Gastrocnemius medialis (tissue), 4 donors: ENCODE results near the gene PAGE1. TPM values are rescaled to one million over a fixed set of nuclear protein-coding genes. Genes with fewer than 3 reads are reported as not detected.
A peak's percentile ranks its signal among the peaks of the same experiment; 100 is the strongest.

Source experiments
- ATAC-seq, 2 donors: fragments of 150-250 bp; one replicate each; pipeline ENCODE4 v1.9.1; 2016
- DNase-seq, 2 donors: peaks; one replicate each; pipeline ENCODE4 v3.0.0-alpha.2; 2019
- H3K27ac ChIP-seq, 4 donors: fragments of 200-600 bp; sonication (generic); 1 replicate in 1 of 4; 2 replicates in 3 of 4; pipeline ENCODE4 v1.5.1; 2016 to 2018; ENCODE audit warnings: mild to moderate bottlenecking in 2 of 4, moderate library complexity in 1 of 4
- H3K27me3 ChIP-seq, 3 donors: fragments of 200-600 bp; sonication (generic) in 2 of 3; 1 replicate in 1 of 3; 2 replicates in 2 of 3; pipeline versions ENCODE4 v1.5.1 to v1.6.0; 2016 to 2019; ENCODE audit warnings: mild to moderate bottlenecking in 1 of 3, moderate library complexity in 1 of 3
- H3K36me3 ChIP-seq, 2 donors: fragments of 200-600 bp; sonication (generic) in 1 of 2; one replicate each; pipeline ENCODE4 v1.5.1; 2017 to 2018
- H3K4me1 ChIP-seq, 2 donors: fragments of 200-600 bp; sonication (generic) in 1 of 2; one replicate each; pipeline ENCODE4 v1.5.1; 2016 to 2017; ENCODE audit warnings: mild to moderate bottlenecking in 2 of 2
- H3K4me3 ChIP-seq, 4 donors: fragments of 200-600 bp; sonication (generic) in 3 of 4; 1 replicate in 1 of 4; 2 replicates in 3 of 4; pipeline ENCODE4 v1.5.1; 2016 to 2019; ENCODE audit warnings: mild to moderate bottlenecking in 2 of 4
- H3K9me3 ChIP-seq, 3 donors: fragments of 200-600 bp; sonication (generic) in 2 of 3; 1 replicate in 1 of 3; 2 replicates in 2 of 3; pipeline ENCODE4 v1.5.1; 2016 to 2019
- CTCF ChIP-seq, 5 experiments: fragments of 450-650 bp in 3 of 5; fragments of 200-600 bp in 2 of 5; sonication (generic) in 2 of 5; IDR thresholded peaks in 4 of 5; conservative IDR thresholded peaks in 1 of 5; 1 replicate in 4 of 5; 2 replicates in 1 of 5; pipeline ENCODE4 v1.5.1; 2016 to 2019; ENCODE audit warnings: antibody characterized with exemption in 5 of 5, mild to moderate bottlenecking in 3 of 5, moderate library complexity in 3 of 5
- POLR2A ChIP-seq, 2 donors: fragments of 450-650 bp; IDR thresholded peaks; one replicate each; pipeline ENCODE4 v1.6.1; 2017; ENCODE audit warnings: antibody characterized with exemption in 2 of 2, mild to moderate bottlenecking in 2 of 2, moderate library complexity in 2 of 2
- in situ Hi-C, 4 donors: fragments of 200-750 bp; cut with MboI; loops; one replicate each; pipeline versions ENCODE4 v1.15.0 to v1.8.0; 2017; ENCODE audit warnings: low sequenced_read_pairs in 4 of 4
- intact Hi-C: fragments of 100-400 bp; cut with DNase I; formaldehyde crosslinking; loops from one replicate; pipeline ENCODE4 v1.15.1; 2023; ENCODE audit warnings: low total_unique reads
- total RNA-seq, 4 donors: library from RNA; depleted of rRNA; stranded (reverse); fragments of >200 nt; gene quantifications; one replicate each; pipeline versions ENCODE4 v1.1.0 to v1.2.3, GENCODE V29; 2016

Gene PAGE1
- total RNA-seq, 4 donors from 2014 or later: not detected

GRCh38 chrX:49704691-49705404, 9.1 kb upstream of the PAGE1 start:
- intact Hi-C loops: no loop called here
- no peaks in the 10 kb centered on the region for H3K4me1 ChIP-seq
- no peaks in the 10 kb centered on the region for H3K9me3 ChIP-seq
- DNase-seq: no peak
- H3K27me3 ChIP-seq: peaks cover 0 to 3% (median 0%) of the 10 kb centered on the region in 3 donors
- ATAC-seq: peak; percentile 80 to 90
- in situ Hi-C loops: no loop called here
- no peak overlapping the region for H3K27ac ChIP-seq
- TF ChIP-seq CTCF (IDR thresholded peaks at IDR 0.05 in 4 of 5, conservative IDR thresholded peaks at IDR 0.05 in 1 of 5): no peak
- TF ChIP-seq POLR2A (IDR thresholded peaks at IDR 0.05): no peak
- H3K36me3 ChIP-seq: no peaks in the 10 kb centered on the region
- H3K4me3 ChIP-seq: no peak overlapping the region

GRCh38 chrX:49701933-49702332, 6.1 kb upstream of the PAGE1 start:
- in situ Hi-C loops (no loop called here), intact Hi-C loops (no loop called here)
- no peaks in the 10 kb centered on the region for H3K4me1 ChIP-seq
- ATAC-seq (no peak), DNase-seq (no peak)
- TF ChIP-seq POLR2A (IDR thresholded peaks at IDR 0.05) (no peak), CTCF (IDR thresholded peaks at IDR 0.05 in 4 of 5, conservative IDR thresholded peaks at IDR 0.05 in 1 of 5) (no peak)
- H3K27me3 ChIP-seq: no peaks in the 10 kb centered on the region
- H3K27ac ChIP-seq: no peak overlapping the region
- H3K4me3 ChIP-seq: no peak overlapping the region
- H3K36me3 ChIP-seq: no peaks in the 10 kb centered on the region
- H3K9me3 ChIP-seq: no peaks in the 10 kb centered on the region

- H3K27me3 ChIP-seq: no peaks in the 10 kb centered on the region
- no peaks in the 10 kb centered on the region for H3K9me3 ChIP-seq
- ATAC-seq: no peak
- H3K27ac ChIP-seq: no peak overlapping the region
- H3K4me1 ChIP-seq: no peaks in the 10 kb centered on the region
- H3K4me3 ChIP-seq: no peak overlapping the region
- intact Hi-C loops (no loop called here), in situ Hi-C loops (no loop called here)
- DNase-seq: no peak
- H3K36me3 ChIP-seq: no peaks in the 10 kb centered on the region
- no peak for TF ChIP-seq POLR2A (IDR thresholded peaks at IDR 0.05)
- no peak for TF ChIP-seq CTCF (IDR thresholded peaks at IDR 0.05 in 4 of 5, conservative IDR thresholded peaks at IDR 0.05 in 1 of 5)
These were observed 5.5 kb upstream of the PAGE1 start for GRCh38 chrX:49701323-49701722.

GRCh38 chrX:49675075-49675719, 20.6 kb downstream of the PAGE1 start:
- Histone ChIP-seq H3K4me1 (no peaks in the 10 kb centered on the region), H3K4me3 (no peak overlapping the region), H3K27me3 (no peaks in the 10 kb centered on the region), H3K9me3 (no peaks in the 10 kb centered on the region), H3K36me3 (no peaks in the 10 kb centered on the region), H3K27ac (peak overlapping the region in 3 of 4 donors; percentile 37 to 59 (median 45))
- intact Hi-C loops (no loop called here), in situ Hi-C loops (no loop called here)
- DNase-seq (peak in 1 of 2 donors; percentile 25), ATAC-seq (peak in 1 of 2 donors; percentile 84)
- no peak for TF ChIP-seq POLR2A (IDR thresholded peaks at IDR 0.05)
- TF ChIP-seq CTCF (IDR thresholded peaks at IDR 0.05 in 4 of 5, conservative IDR thresholded peaks at IDR 0.05 in 1 of 5): no peak
